ENCODE measurements around the gene GTF3C4.

Gene GTF3C4

DNA sequence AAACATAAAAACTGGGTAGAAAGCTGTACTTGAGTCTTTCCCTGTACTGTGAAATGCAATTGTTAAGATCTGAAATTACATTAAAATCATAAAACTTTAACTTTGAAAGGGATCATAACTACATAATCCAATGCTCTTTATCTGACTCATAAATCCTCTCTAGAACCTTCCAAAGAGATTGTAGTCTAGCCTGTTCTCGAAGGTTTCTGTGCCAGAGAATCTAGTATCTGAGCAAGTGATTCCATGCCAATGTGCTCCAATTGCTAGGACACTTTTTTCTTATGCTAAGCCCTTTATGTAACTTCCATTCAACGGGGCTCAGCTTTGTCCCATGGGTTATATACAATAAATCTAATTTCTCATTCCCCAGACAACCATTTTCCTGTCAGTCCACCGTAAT lies 21.6 kb upstream of the GTF3C4 start:
- no peak for DNase-seq

- no peak for DNase-seq
Measured at GRCh38 chr9:132651259-132651658, 19.0 kb upstream of the GTF3C4 start.

- no peak for DNase-seq
Measured at GRCh38 chr9:132656299-132656698, 14.0 kb upstream of the GTF3C4 start.

GRCh38 chr9:132662152-132662945 lies 7.9 kb upstream of the GTF3C4 start:
- DNase-seq, result no peak

DNA sequence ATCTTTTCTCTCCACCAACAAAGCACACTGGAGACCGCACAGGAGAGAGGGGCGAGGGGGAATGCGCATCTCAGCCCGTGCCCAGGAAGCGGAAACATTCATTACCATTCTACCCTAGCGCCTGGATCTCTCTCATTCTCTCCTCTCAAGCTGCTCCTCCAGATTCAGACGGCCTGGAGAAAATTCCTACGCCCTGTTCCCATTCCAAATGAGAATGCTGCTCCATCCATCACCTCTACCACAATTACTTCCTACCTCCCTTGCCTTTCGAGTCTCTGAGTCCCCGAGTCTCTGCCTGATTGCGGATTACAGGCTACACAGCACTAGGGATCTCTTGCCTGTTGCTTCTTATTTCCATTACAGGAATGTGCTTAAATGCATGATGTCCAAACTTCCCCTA lies 7.1 kb upstream of the GTF3C4 start:
- no peak for DNase-seq

DNA sequence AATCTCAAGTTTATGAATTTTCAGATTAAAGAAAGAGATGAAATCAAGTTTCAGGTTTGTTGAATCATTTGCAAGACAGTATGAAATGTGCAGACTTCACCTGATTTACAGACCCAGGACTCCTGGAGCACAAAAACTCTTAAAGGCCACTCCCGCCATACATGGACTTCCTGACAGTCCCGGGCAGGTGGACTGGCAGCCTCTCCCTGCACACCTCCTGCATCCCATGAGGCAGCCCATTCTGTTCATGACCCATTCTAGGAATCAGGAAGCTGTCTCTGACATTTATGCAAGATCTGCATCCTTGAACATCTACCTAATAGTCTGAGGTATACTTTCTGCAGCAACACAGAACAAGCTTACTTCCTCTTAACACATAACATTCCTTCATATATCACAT lies 6.4 kb upstream of the GTF3C4 start:
- DNase-seq, result no peak

- DNase-seq, result peak; percentile 41
Measured at GRCh38 chr9:132669319-132669697, 956 bp upstream of the GTF3C4 start.

- DNase-seq, result peak; percentile 60
Measured at GRCh38 chr9:132669698-132670456, 387 bp upstream of the GTF3C4 start, which contains the start of gene DDX31. Gene DDX31 (minus strand): TSS chr9:132669983. CDS start chr9:132669934, 49 bp downstream.

DNA sequence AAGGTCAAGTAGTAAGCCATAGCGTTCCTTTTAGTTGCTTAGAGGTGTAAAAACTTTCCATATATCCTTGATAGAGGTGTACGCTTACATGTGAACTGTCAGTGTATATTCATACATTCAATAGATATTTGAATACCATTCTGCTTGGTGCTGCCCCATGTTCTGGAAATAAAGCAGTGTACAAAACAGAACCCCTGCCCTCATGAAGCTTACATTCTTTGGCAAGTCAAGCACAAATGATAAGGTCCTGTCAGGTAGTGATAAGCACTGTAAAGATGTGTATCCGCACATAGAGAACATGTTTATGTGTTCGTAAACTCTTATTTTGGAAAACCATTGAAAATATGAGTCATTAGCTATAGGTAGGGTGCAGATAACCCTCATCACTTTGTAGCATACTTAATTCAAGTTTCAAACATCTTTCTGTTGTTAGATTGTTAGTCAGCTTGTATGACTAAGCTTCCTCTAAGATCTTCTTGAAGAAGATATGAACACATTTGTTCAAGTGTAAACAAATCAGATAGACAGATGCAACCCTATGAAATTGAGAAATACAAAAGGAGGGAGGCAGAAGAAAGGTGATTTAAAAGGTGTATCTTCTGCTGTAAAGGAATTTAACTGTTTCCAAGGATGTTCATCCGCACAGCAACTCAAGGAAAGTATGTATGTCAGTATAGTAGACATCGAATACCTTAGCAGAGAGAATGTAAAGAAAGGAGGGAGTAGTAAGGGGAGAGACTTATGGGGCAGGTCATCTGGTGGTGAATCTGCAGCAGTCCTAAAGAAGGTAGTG lies 1.6 kb downstream of the GTF3C4 start:
- DNase-seq, result no peak

GRCh38 chr9:132672413-132672690 lies 2.1 kb downstream of the GTF3C4 start:
- no peak for DNase-seq

- no peak for DNase-seq
Measured at GRCh38 chr9:132673355-132673754, 3.1 kb downstream of the GTF3C4 start.

DNA sequence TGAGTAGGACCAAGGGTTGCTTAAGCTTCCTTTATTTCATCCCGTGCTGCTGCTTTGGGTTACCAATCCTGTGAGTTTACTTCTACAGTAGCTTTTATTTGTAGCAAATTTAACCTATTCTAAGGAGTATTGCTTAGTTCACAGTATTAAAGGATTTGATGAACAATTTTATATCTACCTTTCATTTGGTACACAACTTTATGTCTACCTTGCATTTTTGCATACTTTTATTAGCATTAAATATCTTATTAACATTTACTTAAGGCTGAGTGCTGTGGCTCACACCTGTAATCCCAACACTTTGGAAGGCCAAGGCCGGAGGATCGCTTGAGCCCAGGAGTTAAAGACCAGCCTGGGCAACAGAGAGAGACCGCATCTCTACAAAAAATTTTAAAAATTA lies 4.2 kb downstream of the GTF3C4 start:
- DNase-seq, result no peak

- no peak for DNase-seq
Measured at GRCh38 chr9:132677976-132678375, 7.7 kb downstream of the GTF3C4 start.

- DNase-seq, result no peak
Measured at GRCh38 chr9:132679946-132680625, 9.8 kb downstream of the GTF3C4 start.

DNA sequence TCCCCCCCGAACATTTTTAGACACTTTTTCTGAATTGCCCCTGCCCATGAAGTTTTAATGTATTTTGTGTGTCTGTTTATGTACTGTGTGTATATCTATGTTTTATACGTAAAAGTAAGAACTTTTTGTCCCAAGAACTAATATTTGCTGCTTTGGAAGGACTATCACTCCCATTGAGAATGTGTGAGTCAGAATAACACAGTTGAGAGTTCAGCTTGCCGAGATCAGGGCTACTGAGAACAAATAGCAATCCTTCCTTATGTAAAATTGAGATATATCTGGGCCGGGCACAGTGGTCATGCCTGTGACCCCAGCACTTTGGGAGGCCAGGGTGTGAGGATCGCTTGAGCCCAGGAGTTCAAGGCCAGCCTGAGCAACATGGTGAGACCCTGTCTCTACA lies 11.3 kb downstream of the GTF3C4 start:
- DNase-seq, result no peak

DNA sequence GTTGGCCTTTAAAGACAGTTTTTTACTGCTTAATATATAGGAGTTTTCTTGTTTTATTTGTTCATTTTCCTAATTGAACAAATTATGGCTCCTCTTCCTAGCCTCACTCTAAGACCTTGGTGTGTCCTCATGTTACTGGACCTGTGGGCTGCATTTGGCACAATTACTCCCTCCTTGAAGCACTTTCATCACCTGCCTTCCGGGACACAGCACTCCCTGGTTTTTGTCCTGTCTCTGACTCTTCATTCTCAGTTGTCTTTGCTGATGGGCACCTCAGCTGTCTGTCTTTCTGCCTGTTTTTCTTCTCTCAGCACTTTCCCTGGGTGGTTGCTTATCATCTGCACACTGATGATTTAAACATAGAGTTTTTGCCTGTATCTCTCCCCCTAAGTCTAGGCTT lies 13.6 kb downstream of the GTF3C4 start:
- DNase-seq, result no peak

DNA sequence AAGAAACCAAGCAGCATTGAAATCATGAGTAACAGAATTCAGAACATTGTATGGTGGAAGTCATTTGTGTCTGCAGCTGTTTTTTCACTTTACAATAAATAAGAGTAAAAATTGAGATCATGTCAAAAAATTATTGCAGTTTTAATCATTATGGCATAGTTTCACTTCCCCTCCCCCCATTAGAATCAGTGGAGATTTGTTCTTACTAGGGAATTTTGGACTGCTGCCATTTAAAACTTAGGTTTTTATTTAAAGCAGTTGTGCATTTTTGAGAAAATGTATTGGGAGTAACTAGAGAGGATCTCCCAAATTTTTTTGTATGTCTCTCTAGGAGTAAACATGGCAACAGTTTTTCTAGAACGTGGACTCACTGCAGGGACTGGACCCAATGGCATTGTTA lies 20.4 kb downstream of the GTF3C4 start:
- no peak for DNase-seq

DNA sequence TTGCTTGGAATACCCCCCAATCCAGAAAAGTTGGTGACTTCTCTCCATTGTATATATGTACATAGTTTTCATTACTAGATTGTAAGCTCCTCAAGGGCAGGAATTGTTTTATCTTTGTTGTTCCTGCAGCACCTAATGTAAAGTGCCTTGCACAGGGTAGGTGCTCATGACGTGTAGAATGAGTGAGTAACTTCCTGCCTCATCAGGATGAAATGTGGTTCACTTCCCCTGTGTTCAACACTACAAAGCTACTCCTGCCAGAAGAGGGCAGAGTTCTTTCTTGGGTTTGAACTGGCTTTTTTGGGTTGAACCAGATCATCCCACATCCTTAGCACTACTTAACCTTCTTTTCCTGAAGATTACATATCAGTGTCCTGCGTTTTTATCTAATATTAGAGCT lies 23.9 kb downstream of the GTF3C4 start:
- no peak for DNase-seq

DNA sequence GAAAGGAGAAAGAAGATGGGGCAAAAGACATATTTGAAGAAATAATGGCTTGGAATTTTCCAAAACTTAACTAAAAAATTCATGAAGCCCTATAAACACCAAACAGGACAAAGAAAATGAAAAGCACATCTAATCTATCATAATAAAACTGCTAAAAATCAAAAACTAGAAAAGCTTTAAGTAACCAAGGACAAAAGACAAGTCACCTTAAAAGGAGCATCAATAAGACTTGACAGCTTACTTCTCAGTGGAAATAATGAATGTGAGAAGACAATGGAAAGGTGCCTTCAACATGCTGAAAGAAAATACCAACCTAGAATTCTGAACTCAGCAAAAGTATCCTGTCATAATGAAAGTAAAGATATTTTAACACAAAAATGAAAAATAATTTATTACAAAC lies 27.0 kb downstream of the GTF3C4 start:
- no peak for DNase-seq

GRCh38 chr9:132698989-132699388 lies 28.7 kb downstream of the GTF3C4 start:
- DNase-seq, result no peak

GRCh38 chr9:132699956-132700355 lies 29.7 kb downstream of the GTF3C4 start:
- no peak for DNase-seq

DNA sequence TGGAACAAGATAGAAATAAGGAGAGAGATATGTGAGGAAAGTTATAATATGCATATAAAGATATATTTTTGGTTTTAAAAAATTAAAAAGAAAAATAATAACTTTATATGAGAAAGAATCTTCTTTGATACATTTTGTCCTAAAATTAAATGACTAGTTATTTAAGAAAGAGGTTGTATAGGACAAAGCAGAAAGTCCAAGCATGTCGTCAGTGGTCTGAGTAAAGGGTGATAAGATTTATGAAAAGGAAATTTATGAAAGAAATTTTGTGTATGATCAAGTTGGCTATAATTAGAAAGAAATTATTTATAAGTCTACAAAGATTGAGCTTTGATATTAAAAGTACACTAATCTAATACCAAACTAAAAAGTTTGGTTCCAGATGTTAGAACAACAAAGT lies 32.0 kb downstream of the GTF3C4 start:
- DNase-seq, result no peak

- DNase-seq, result no peak
Measured at GRCh38 chr9:132703336-132703735, 33.1 kb downstream of the GTF3C4 start.

All from DMS153 (cell line).